Endothelial cell of umbilical vein (primary cell): ENCODE measurements around the gene TNRC6A. TPM values are rescaled to one million over a fixed set of nuclear protein-coding genes. Genes with fewer than 3 reads are reported as not detected.

Experiments
- BruUV-seq: library from RNA; stranded (reverse); fragments of 400-500 nt; replicated peaks from 2 replicates; lab custom pipeline; 2021; lab: Mats Ljungman, UMichigan
- CTCF ChIA-PET: fragments of 300-600, 350-600 bp; sonication (Branson Sonifier 250); formaldehyde crosslinking; loops from one replicate; lab custom pipeline; 2021; ENCODE audit warnings: antibody characterized with exemption, inconsistent platforms; lab: Charles Lee
- POLR2A ChIA-PET: fragments of 300-600, 350-600 bp; sonication (Branson Sonifier 250); formaldehyde crosslinking; loops from one replicate; lab custom pipeline; 2021; ENCODE audit warnings: antibody characterized with exemption, inconsistent platforms; lab: Charles Lee
- DNase-seq: peaks from one replicate; pipeline ENCODE4 v3.0.0-alpha.2; 2011; ENCODE audit warnings: low read depth, low spot score
- FAIRE-seq: peaks from 2 replicates; lab custom pipeline; 2011; peaks lifted over from hg19 to GRCh38; lab: Jason Lieb, UNC
- H2AFZ ChIP-seq: 2 replicates; pipeline ENCODE4 v1.6.0; 2012; ENCODE audit warnings: low read depth, low read length, control low read depth, inconsistent platforms
- H3K27ac ChIP-seq: 2 replicates; pipeline ENCODE4 v1.5.1; 2011; ENCODE audit warnings: low read depth, mild to moderate bottlenecking, control low read depth, low read length, moderate library complexity; ENCODE audit not compliant: insufficient read depth
- H3K27me3 ChIP-seq, 2 experiments: 2 replicates each; pipeline versions ENCODE4 v1.6.0 to v1.6.1; 2011; ENCODE audit warnings: low read length in 2 of 2, mixed read lengths in 1 of 2; ENCODE audit not compliant: control insufficient read depth in 2 of 2, insufficient read depth in 2 of 2
- H3K36me3 ChIP-seq, 2 experiments: 2 replicates in 1 of 2; 3 replicates in 1 of 2; pipeline ENCODE4 v1.5.1; 2011; ENCODE audit warnings: low read length in 2 of 2, mild to moderate bottlenecking in 1 of 2, moderate library complexity in 1 of 2; ENCODE audit not compliant: control insufficient read depth in 2 of 2, insufficient read depth in 2 of 2; ENCODE audit errors: extremely low read depth in 1 of 2
- H3K4me1 ChIP-seq: 3 replicates; pipeline ENCODE4 v1.5.1; 2011; ENCODE audit warnings: mild to moderate bottlenecking, low read length; ENCODE audit not compliant: control insufficient read depth, insufficient read depth; ENCODE audit errors: extremely low read depth
- H3K4me2 ChIP-seq: 2 replicates; pipeline ENCODE4 v1.6.1; 2011; ENCODE audit warnings: low read length, control low read depth, mixed read lengths; ENCODE audit not compliant: insufficient read depth
- H3K4me3 ChIP-seq, 3 experiments: fragments of 200-600 bp in 1 of 3; sonication (generic), shearing (Covaris generic) in 1 of 3; replicated peaks in 1 of 3; 2 replicates each; pipeline ENCODE4 v1.5.1; 2011 to 2016; ENCODE audit warnings: control low read depth in 3 of 3, low read length in 3 of 3, mild to moderate bottlenecking in 2 of 3, inconsistent platforms in 1 of 3, low read depth in 1 of 3, moderate library complexity in 1 of 3; ENCODE audit not compliant: insufficient read depth in 1 of 3
- H3K79me2 ChIP-seq: 2 replicates; pipeline ENCODE4 v1.6.0; 2012; ENCODE audit warnings: low read length, inconsistent platforms; ENCODE audit not compliant: control insufficient read depth, insufficient read depth
- H3K9ac ChIP-seq: replicated peaks from 2 replicates; pipeline ENCODE3; 2011; ENCODE audit warnings: low read length, control low read depth; ENCODE audit not compliant: insufficient read depth; ENCODE audit errors: extremely low read depth
- H3K9me1 ChIP-seq: replicated peaks from 3 replicates; pipeline ENCODE4 v1.6.0; 2011; ENCODE audit warnings: mild to moderate bottlenecking, low read length; ENCODE audit not compliant: control insufficient read depth, insufficient read depth; ENCODE audit errors: extremely low read depth
- H3K9me3 ChIP-seq: replicated peaks from 2 replicates; pipeline ENCODE4 v1.5.1; 2012; ENCODE audit warnings: low read length, inconsistent platforms; ENCODE audit not compliant: control insufficient read depth, insufficient read depth
- H4K20me1 ChIP-seq: replicated peaks from 2 replicates; pipeline ENCODE3; 2011; ENCODE audit warnings: mild to moderate bottlenecking, low read length; ENCODE audit not compliant: control insufficient read depth, insufficient read depth; ENCODE audit errors: extremely low read depth
- EZH2 ChIP-seq: IDR thresholded peaks from 2 replicates; pipeline ENCODE4 v1.6.1; 2012; ENCODE audit warnings: borderline replicate concordance, low read depth, mild to moderate bottlenecking, moderate library complexity, low read length, inconsistent platforms; ENCODE audit not compliant: severe bottlenecking
- FOS ChIP-seq: IDR thresholded peaks from 2 replicates; pipeline ENCODE4 v1.6.1; 2011; ENCODE audit warnings: mild to moderate bottlenecking, low read length, moderate library complexity, borderline replicate concordance; ENCODE audit not compliant: insufficient read depth
- GATA2 ChIP-seq: IDR thresholded peaks from 2 replicates; pipeline ENCODE4 v1.7.0; 2011; ENCODE audit warnings: low read depth, mild to moderate bottlenecking, moderate library complexity, mixed read lengths, low read length; ENCODE audit not compliant: insufficient read length, insufficient read depth
- JUN ChIP-seq: IDR thresholded peaks from 2 replicates; pipeline ENCODE4 v1.6.1; 2011; ENCODE audit warnings: borderline replicate concordance, low read depth; ENCODE audit not compliant: insufficient read length, insufficient read depth
- MYC ChIP-seq: IDR thresholded peaks from one replicate; pipeline ENCODE4 v1.6.1; 2011; ENCODE audit warnings: mild to moderate bottlenecking, low read depth, low read length
- POLR2A ChIP-seq: IDR thresholded peaks from 2 replicates; pipeline ENCODE4 v1.6.1; 2012; ENCODE audit warnings: low read depth, mild to moderate bottlenecking, control low read depth, low read length
- POLR2AphosphoS5 ChIP-seq: IDR thresholded peaks from 2 replicates; pipeline ENCODE4 v1.6.1; 2012; ENCODE audit warnings: low read depth, mild to moderate bottlenecking, control low read depth, low read length, moderate library complexity; ENCODE audit not compliant: insufficient read depth
- dilution Hi-C: fragments of 300-500 bp; cut with MboI; formaldehyde crosslinking; loops from one replicate; pipeline ENCODE4 v1.15.0; 2019; ENCODE audit warnings: low sequenced_read_pairs; ENCODE audit not compliant: extremely low pct_ligation_motif_present
- intact Hi-C: fragments of 100-400 bp; cut with micrococcal nuclease; formaldehyde crosslinking; loops from one replicate; pipeline ENCODE4 v1.10.0; 2022
- polyA plus RNA-seq, 4 experiments: library from polyadenylated mRNA; depleted of rRNA in 3 of 4; stranded (reverse) in 3 of 4; unstranded in 1 of 4; fragments of >200 nt; gene quantifications; 2 replicates each; pipeline versions ENCODE4 v1.2.1 to v1.2.3, GENCODE V29; 2011 to 2012; ENCODE audit warnings: missing spikeins in 1 of 4
- total RNA-seq: library from RNA; stranded (reverse); gene quantifications from 2 replicates; pipeline ENCODE4 v1.2.3, GENCODE V29; 2021
- TF ChIP-seq, protein P1 (sequence below): IDR thresholded peaks from 2 replicates; pipeline ENCODE4 v1.6.1; 2011; ENCODE audit not compliant: insufficient read depth, insufficient read length
- TF ChIP-seq, protein P2 (sequence below), 2 donors: IDR thresholded peaks; 1 replicate in 1 of 2; 2 replicates in 1 of 2; pipeline ENCODE4 v1.5.1; 2011; ENCODE audit warnings: low read length in 2 of 2, mild to moderate bottlenecking in 2 of 2, moderate library complexity in 2 of 2, control low read depth in 1 of 2, inconsistent platforms in 1 of 2, low read depth in 1 of 2; ENCODE audit not compliant: insufficient read depth in 1 of 2; ENCODE audit errors: extremely low read depth in 1 of 2

The TNRC6A gene
- total and polyA plus RNA-seq, 2 donors (not counting 3 experiments of a cell fraction or from before 2014, with no cell fraction given) = 39.3 to 74.5 TPM

DNA sequence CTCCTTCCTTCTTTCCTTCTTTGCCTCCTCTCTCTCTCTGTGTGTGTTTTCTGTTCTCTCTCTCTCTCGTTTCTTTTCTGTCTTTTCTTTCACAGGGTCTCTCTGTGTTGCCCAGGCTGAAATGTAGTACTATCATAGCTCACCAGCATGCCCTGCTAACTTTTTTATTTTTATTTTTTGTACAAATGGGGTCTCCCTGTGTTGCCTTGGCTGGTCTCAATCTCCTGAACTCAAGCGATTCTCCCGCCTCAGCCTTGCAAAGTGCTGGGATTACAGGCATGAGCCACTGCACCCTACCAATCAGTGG lies 117.9 kb downstream of the TNRC6A start:
- no peaks in the 10 kb centered on the region for H4K20me1 ChIP-seq
- intact Hi-C loops (no loop called here), dilution Hi-C loops (no loop called here)
- BruUV-seq = no TSS peak
- no peaks in the 10 kb centered on the region for H3K9me3 ChIP-seq
- no peaks in the 10 kb centered on the region for H3K27me3 ChIP-seq
- peaks cover 28% of the 10 kb centered on the region for H3K4me1 ChIP-seq
- DNase-seq (no peak), FAIRE-seq (no peak)
- no peaks in the 10 kb centered on the region for H3K79me2 ChIP-seq
- no peak overlapping the region for H2AFZ ChIP-seq
- POLR2A ChIA-PET = no interaction called here
- CTCF ChIA-PET = interaction anchor here (1.2 kb wide), 1 partner anchor 13 kb away, joined by 4 read pairs; no protein-coding TSS in a partner anchor
- H3K36me3 ChIP-seq = no peaks in the 10 kb centered on the region
- no peak overlapping the region for H3K4me3 ChIP-seq
- H3K9me1 ChIP-seq = no peaks in the 10 kb centered on the region
- H3K27ac ChIP-seq = no peak overlapping the region
- TF ChIP-seq, protein P1, sequence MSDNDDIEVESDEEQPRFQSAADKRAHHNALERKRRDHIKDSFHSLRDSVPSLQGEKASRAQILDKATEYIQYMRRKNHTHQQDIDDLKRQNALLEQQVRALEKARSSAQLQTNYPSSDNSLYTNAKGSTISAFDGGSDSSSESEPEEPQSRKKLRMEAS = no peak
- no peak for TF ChIP-seq JUN
- TF ChIP-seq POLR2A = no peak
- no peak for TF ChIP-seq GATA2
- no peak for TF ChIP-seq FOS
- TF ChIP-seq MYC = no peak
- no peak for TF ChIP-seq POLR2AphosphoS5
- no peak for TF ChIP-seq EZH2
- TF ChIP-seq, protein P2, sequence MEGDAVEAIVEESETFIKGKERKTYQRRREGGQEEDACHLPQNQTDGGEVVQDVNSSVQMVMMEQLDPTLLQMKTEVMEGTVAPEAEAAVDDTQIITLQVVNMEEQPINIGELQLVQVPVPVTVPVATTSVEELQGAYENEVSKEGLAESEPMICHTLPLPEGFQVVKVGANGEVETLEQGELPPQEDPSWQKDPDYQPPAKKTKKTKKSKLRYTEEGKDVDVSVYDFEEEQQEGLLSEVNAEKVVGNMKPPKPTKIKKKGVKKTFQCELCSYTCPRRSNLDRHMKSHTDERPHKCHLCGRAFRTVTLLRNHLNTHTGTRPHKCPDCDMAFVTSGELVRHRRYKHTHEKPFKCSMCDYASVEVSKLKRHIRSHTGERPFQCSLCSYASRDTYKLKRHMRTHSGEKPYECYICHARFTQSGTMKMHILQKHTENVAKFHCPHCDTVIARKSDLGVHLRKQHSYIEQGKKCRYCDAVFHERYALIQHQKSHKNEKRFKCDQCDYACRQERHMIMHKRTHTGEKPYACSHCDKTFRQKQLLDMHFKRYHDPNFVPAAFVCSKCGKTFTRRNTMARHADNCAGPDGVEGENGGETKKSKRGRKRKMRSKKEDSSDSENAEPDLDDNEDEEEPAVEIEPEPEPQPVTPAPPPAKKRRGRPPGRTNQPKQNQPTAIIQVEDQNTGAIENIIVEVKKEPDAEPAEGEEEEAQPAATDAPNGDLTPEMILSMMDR (IDR thresholded peaks at IDR 0.05; ENCODE audit: extremely low read depth in 1 of 2, insufficient read depth in 1 of 2, low read depth in 1 of 2, low read length in 2 of 2) = no peak
- no peak overlapping the region for H3K4me2 ChIP-seq
- no peak overlapping the region for H3K9ac ChIP-seq
